ENCODE results near the gene MEP1A.

DNA sequence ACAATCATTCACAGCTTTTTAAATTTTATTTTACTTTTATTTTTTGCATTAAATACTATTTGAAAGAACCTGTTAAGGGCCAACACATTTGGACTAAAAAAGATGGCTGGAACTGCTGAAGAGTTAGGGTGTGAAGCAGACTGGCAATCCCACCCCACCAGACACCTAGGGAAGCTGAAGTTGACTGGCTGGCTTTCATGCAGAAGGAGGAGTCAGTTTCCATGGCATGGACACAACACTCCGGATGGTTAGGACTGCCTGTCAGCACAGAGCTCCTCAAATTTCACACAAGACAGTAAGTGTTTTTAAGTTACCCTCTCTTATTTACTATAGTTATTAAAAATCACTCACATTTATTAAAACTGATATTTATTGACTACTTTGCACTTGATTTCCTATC, 46.5 kb upstream of the MEP1A start, which contains the start of gene ANKRD66:
- TF ChIP-seq, protein P1, sequence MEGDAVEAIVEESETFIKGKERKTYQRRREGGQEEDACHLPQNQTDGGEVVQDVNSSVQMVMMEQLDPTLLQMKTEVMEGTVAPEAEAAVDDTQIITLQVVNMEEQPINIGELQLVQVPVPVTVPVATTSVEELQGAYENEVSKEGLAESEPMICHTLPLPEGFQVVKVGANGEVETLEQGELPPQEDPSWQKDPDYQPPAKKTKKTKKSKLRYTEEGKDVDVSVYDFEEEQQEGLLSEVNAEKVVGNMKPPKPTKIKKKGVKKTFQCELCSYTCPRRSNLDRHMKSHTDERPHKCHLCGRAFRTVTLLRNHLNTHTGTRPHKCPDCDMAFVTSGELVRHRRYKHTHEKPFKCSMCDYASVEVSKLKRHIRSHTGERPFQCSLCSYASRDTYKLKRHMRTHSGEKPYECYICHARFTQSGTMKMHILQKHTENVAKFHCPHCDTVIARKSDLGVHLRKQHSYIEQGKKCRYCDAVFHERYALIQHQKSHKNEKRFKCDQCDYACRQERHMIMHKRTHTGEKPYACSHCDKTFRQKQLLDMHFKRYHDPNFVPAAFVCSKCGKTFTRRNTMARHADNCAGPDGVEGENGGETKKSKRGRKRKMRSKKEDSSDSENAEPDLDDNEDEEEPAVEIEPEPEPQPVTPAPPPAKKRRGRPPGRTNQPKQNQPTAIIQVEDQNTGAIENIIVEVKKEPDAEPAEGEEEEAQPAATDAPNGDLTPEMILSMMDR (IDR thresholded peaks at IDR 0.05): no peak
- TF ChIP-seq POLR2A (IDR thresholded peaks at IDR 0.05; ENCODE audit: low read depth): no peak

Data from esophagus muscularis mucosa (tissue), 3 donors.